A673 (cell line): ENCODE results near the gene KIF23.

ENCODE experiments used
- EZH2 ChIP-seq: fragments of 200-600 bp; sonication (generic); IDR thresholded peaks from 2 replicates; pipeline ENCODE4 v1.6.1; 2017; ENCODE audit warnings: borderline replicate concordance, low read depth, mild to moderate bottlenecking, mixed read lengths, antibody characterized with exemption, low read length; ENCODE audit not compliant: poor library complexity, severe bottlenecking
- TF ChIP-seq, protein P1 (sequence below): fragments of 300-800, 200-600 bp; sonication (generic); conservative IDR thresholded peaks from 2 replicates; pipeline ENCODE4 v1.5.1; 2017; ENCODE audit warnings: low read depth, mild to moderate bottlenecking, antibody characterized with exemption, low read length, moderate library complexity, mixed read lengths

GRCh38 chr15:69474846-69475455 is 60.8 kb downstream of the KIF23 start:
- TF ChIP-seq, protein P1, sequence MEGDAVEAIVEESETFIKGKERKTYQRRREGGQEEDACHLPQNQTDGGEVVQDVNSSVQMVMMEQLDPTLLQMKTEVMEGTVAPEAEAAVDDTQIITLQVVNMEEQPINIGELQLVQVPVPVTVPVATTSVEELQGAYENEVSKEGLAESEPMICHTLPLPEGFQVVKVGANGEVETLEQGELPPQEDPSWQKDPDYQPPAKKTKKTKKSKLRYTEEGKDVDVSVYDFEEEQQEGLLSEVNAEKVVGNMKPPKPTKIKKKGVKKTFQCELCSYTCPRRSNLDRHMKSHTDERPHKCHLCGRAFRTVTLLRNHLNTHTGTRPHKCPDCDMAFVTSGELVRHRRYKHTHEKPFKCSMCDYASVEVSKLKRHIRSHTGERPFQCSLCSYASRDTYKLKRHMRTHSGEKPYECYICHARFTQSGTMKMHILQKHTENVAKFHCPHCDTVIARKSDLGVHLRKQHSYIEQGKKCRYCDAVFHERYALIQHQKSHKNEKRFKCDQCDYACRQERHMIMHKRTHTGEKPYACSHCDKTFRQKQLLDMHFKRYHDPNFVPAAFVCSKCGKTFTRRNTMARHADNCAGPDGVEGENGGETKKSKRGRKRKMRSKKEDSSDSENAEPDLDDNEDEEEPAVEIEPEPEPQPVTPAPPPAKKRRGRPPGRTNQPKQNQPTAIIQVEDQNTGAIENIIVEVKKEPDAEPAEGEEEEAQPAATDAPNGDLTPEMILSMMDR, result no peak
- no peak for TF ChIP-seq EZH2
